Transverse colon (tissue), 4 donors: ENCODE measurements around the gene GPR108. TPM values are rescaled to one million over a fixed set of nuclear protein-coding genes. Genes with fewer than 3 reads are reported as not detected.

Source experiments
- DNase-seq: peaks from one replicate; pipeline ENCODE4 v3.0.0-alpha.2; 2019
- H3K27ac ChIP-seq, 4 donors: fragments of 200-600 bp; sonication (generic); 2 replicates each; pipeline ENCODE4 v1.5.1; 2016 to 2018; ENCODE audit warnings: inconsistent platforms in 4 of 4
- H3K27me3 ChIP-seq: fragments of 200-600 bp; sonication (generic); 2 replicates; pipeline ENCODE4 v1.5.1; 2017; ENCODE audit warnings: inconsistent platforms
- H3K36me3 ChIP-seq, 4 donors: fragments of 200-600 bp; sonication (generic); 2 replicates each; pipeline ENCODE4 v1.5.1; 2017 to 2019; ENCODE audit warnings: inconsistent platforms in 4 of 4
- H3K4me1 ChIP-seq, 4 donors: fragments of 200-600 bp; sonication (generic); 2 replicates each; pipeline ENCODE4 v1.5.1; 2017 to 2020; ENCODE audit warnings: inconsistent platforms in 4 of 4
- H3K4me3 ChIP-seq, 4 donors: fragments of 200-600 bp; sonication (generic); 1 replicate in 1 of 4; 2 replicates in 3 of 4; pipeline versions ENCODE4 v1.5.1 to v1.6.1; 2017 to 2019; ENCODE audit warnings: inconsistent platforms in 4 of 4
- H3K9me3 ChIP-seq, 2 donors: fragments of 200-600 bp; sonication (generic); 2 replicates each; pipeline ENCODE4 v1.5.1; 2017 to 2019; ENCODE audit warnings: inconsistent platforms in 2 of 2
- CTCF ChIP-seq, 5 experiments: fragments of 200-600 bp in 3 of 5; fragments of 450-650 bp in 2 of 5; sonication (generic) in 3 of 5; IDR thresholded peaks; 1 replicate in 2 of 5; 2 replicates in 3 of 5; pipeline ENCODE4 v1.5.1; 2016 to 2017; ENCODE audit warnings: antibody characterized with exemption in 5 of 5, inconsistent platforms in 3 of 5, mild to moderate bottlenecking in 2 of 5, moderate library complexity in 1 of 5
- EP300 ChIP-seq: sonication (generic); formaldehyde crosslinking; IDR thresholded peaks from one replicate; pipeline ENCODE4 v1.6.1; 2017; ENCODE audit warnings: antibody characterized with exemption, low read depth
- POLR2A ChIP-seq: fragments of 450-650 bp; IDR thresholded peaks from one replicate; pipeline ENCODE4 v1.6.1; 2016; ENCODE audit warnings: antibody characterized with exemption, mild to moderate bottlenecking, moderate library complexity
- POLR2AphosphoS5 ChIP-seq, 3 donors: sonication (generic); formaldehyde crosslinking; IDR thresholded peaks; one replicate each; pipeline ENCODE4 v1.6.1; 2016; ENCODE audit warnings: antibody characterized with exemption in 3 of 3
- WGBS, 2 donors: methylation state at CpG; one replicate each; pipeline ENCODE4 v1.1.5; 2018; ENCODE audit warnings: low coverage in 1 of 2; 5-methylcytosine and 5-hydroxymethylcytosine counted together
- in situ Hi-C, 4 donors: fragments of 200-750 bp; cut with MboI; loops; one replicate each; pipeline versions ENCODE4 v1.15.0 to v1.15.1; 2017; ENCODE audit warnings: low sequenced_read_pairs in 3 of 4, low pct_ligation_motif_present in 1 of 4, low pct_unique_long_range_greater_than_20kb in 1 of 4
- intact Hi-C: fragments of 100-400 bp; cut with DNase I; formaldehyde crosslinking; loops from one replicate; pipeline ENCODE4 v1.15.1; 2023; ENCODE audit warnings: low total_unique reads
- total RNA-seq, 4 donors: library from RNA; depleted of rRNA; stranded (reverse); fragments of >200 nt; gene quantifications; one replicate each; pipeline ENCODE4 v1.1.0, GENCODE V29; 2016

Gene GPR108
- total RNA-seq, 4 donors from 2014 or later, result 38.0 to 118 (median 90.6) TPM

DNA sequence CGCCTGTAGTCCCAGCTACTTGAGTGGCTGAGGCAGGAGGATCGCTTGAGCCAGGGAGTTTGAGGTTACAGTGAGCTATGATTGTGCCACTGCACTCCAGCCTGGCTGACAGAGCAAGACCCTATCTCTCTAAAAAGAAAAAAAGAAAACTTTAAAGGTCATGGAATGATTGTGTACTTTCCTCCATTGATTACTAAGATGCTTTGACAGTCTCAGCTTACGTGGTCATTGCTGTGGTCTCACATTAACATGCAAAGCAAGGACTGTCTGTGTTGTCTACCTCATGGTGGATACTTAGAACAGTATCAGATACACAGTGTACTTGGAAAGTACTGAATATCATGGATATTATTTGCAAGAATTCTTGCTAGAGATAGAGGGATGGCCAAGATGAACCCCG, 53.4 kb downstream of the GPR108 start:
- no peak for DNase-seq
- in situ Hi-C loops, result no loop called here
- 92 to 96% methylated on average over 4 of the region's 4 CpGs for WGBS, 2 donors

GRCh38 chr19:6682607-6683128, 54.7 kb downstream of the GPR108 start:
- in situ Hi-C loops, result no loop called here
- TF ChIP-seq POLR2AphosphoS5 (IDR thresholded peaks at IDR 0.05) (no peak), POLR2A (no peak), EP300 (no peak), CTCF (IDR thresholded peaks at IDR 0.05) (no peak)
- no peak overlapping the region for H3K4me3 ChIP-seq
- no peaks in the 10 kb centered on the region for H3K4me1 ChIP-seq
- intact Hi-C loops, result no loop called here
- no peaks in the 10 kb centered on the region for H3K9me3 ChIP-seq
- no peaks in the 10 kb centered on the region for H3K27me3 ChIP-seq
- DNase-seq, result no peak
- H3K36me3 ChIP-seq, result no peaks in the 10 kb centered on the region
- no peak overlapping the region for H3K27ac ChIP-seq
- WGBS, 2 donors, result 45 to 53% methylated on average over 3 of the region's 3 CpGs

More for the DNA sequence above, 53.4 kb downstream of the GPR108 start:
- Histone ChIP-seq H3K27ac (no peak overlapping the region), H3K27me3 (no peaks in the 10 kb centered on the region), H3K36me3 (no peaks in the 10 kb centered on the region), H3K9me3 (no peaks in the 10 kb centered on the region), H3K4me1 (no peaks in the 10 kb centered on the region), H3K4me3 (no peak overlapping the region)
- intact Hi-C loops, result no loop called here
- TF ChIP-seq POLR2AphosphoS5 (IDR thresholded peaks at IDR 0.05) (no peak), CTCF (IDR thresholded peaks at IDR 0.05) (no peak), POLR2A (no peak), EP300 (no peak)

- intact Hi-C loops (no loop called here), in situ Hi-C loops (no loop called here)
- H3K36me3 ChIP-seq, result no peaks in the 10 kb centered on the region
- no peak overlapping the region for H3K4me3 ChIP-seq
- no peak for TF ChIP-seq EP300
- TF ChIP-seq POLR2AphosphoS5 (IDR thresholded peaks at IDR 0.05), result no peak
- no peak for TF ChIP-seq POLR2A
- no peak for TF ChIP-seq CTCF (IDR thresholded peaks at IDR 0.05)
- no peaks in the 10 kb centered on the region for H3K9me3 ChIP-seq
- whole genome bisulfite sequencing, 2 donors, result 80 to 88% methylated on average over 1 of the region's 1 CpG
- peaks cover 0 to 1% (median 0%) of the 10 kb centered on the region in 4 donors for H3K4me1 ChIP-seq
- no peaks in the 10 kb centered on the region for H3K27me3 ChIP-seq
- no peak overlapping the region for H3K27ac ChIP-seq
- no peak for DNase-seq
Observed at GRCh38 chr19:6680141-6680540, 57.2 kb downstream of the GPR108 start.

Other genes starting within 250 kb of the GPR108 start
- 1 to 10 TPM in 2 of 4 donors, under 1 TPM in 1, not detected in 1; 0.60 to 1.3 (median 1.1) TPM for gene TUBB4A, start 235.3 kb downstream of the GPR108 start, total RNA-seq
- 1 to 10 TPM in 1 of 4 donors, under 1 TPM in 1, not detected in 2; 0.95 to 2.7 TPM for gene TNFSF9, start 206.6 kb downstream of the GPR108 start, total RNA-seq
- not detected for gene CD70, start 146.4 kb downstream of the GPR108 start, total RNA-seq
- under 1 TPM in 2 of 4 donors, not detected in 2; 0.27 to 0.48 TPM for gene TNFSF14, start 67.4 kb downstream of the GPR108 start, total RNA-seq
- gene C3, start 16.9 kb downstream of the GPR108 start, total RNA-seq, result 100 to 1,000 TPM in 3 of 4 donors, 10 to 100 TPM in 1; 50.1 to 351 (median 194) TPM
- 100 to 1,000 TPM in 1 of 4 donors, 10 to 100 TPM in 3; 55.5 to 227 (median 78.8) TPM for gene TRIP10, start 2.1 kb upstream of the GPR108 start, total RNA-seq
- gene SH2D3A, start 29.9 kb upstream of the GPR108 start, total RNA-seq, result 100 to 1,000 TPM in 1 of 4 donors, 10 to 100 TPM in 3; 41.4 to 127 (median 55.5) TPM
- 10 to 100 TPM in 1 of 4 donors, 1 to 10 TPM in 2, under 1 TPM in 1; 0.60 to 10.8 (median 6.0) TPM for gene VAV1, start 35.1 kb upstream of the GPR108 start, total RNA-seq
- under 1 TPM in 2 of 4 donors, not detected in 2; 0.16 to 0.27 TPM for gene ADGRE1, start 150.0 kb upstream of the GPR108 start, total RNA-seq